K562 (cell line): ENCODE results near the gene KRT5. TPM values are rescaled to one million over a fixed set of nuclear protein-coding genes. Genes with fewer than 3 reads are reported as not detected.

Experiments
- ATAC-seq: fragments of 200-7000 bp; cut with Tn5 transposase; 3 replicates; pipeline ENCODE4 v1.9.1; 2020; ENCODE audit warnings: moderate library complexity
- BruUV-seq: library from RNA; stranded (reverse); fragments of 400-500 nt; replicated peaks from 2 replicates; lab custom pipeline; 2021; lab: Mats Ljungman, UMichigan
- CTCF ChIA-PET: fragments of 300-600 bp; formaldehyde crosslinking; extraction: SDS; loops from one replicate; lab custom pipeline; 2021; ENCODE audit warnings: low intra/inter-chr PET ratio; lab: Yijun Ruan, JAX
- POLR2A ChIA-PET: fragments of 300-600, 350-650 bp; sonication (Branson Sonifier 250); formaldehyde crosslinking; extraction: SDS; loops from one replicate; lab custom pipeline; 2021; ENCODE audit warnings: antibody characterized with exemption, inconsistent platforms; lab: Yijun Ruan, JAX
- DNase-seq, 4 experiments: peaks; one replicate each; pipeline versions ENCODE4 v3.0.0 to v3.0.0-alpha.2; 2011 to 2018; ENCODE audit warnings: low spot score in 3 of 4, mixed read lengths in 3 of 4; ENCODE audit errors: extremely low read depth in 1 of 4
- FAIRE-seq: peaks from 2 replicates; lab custom pipeline; 2011; peaks lifted over from hg19 to GRCh38; lab: Jason Lieb, UNC
- H2AFZ ChIP-seq: 2 replicates; pipeline ENCODE4 v1.6.0; 2011; ENCODE audit warnings: low read depth, low read length, control low read depth, inconsistent platforms
- H3K27ac ChIP-seq: fragments of 200-600 bp; 3 replicates; pipeline ENCODE4 v1.8.0; 2011; ENCODE audit warnings: low read depth, mild to moderate bottlenecking, control low read depth, inconsistent platforms, low read length, moderate library complexity, mixed read lengths; ENCODE audit errors: extremely low read depth
- H3K27me3 ChIP-seq, 2 experiments: fragments of 300-600 bp in 1 of 2; 2 replicates in 1 of 2; 3 replicates in 1 of 2; pipeline versions ENCODE4 v1.6.0 to v1.8.0; 2011; ENCODE audit warnings: inconsistent platforms in 2 of 2, low read length in 2 of 2, mild to moderate bottlenecking in 1 of 2, mixed read lengths in 1 of 2, moderate library complexity in 1 of 2; ENCODE audit not compliant: control insufficient read depth in 2 of 2, insufficient read depth in 2 of 2
- H3K36me3 ChIP-seq: fragments of 300-600 bp; 3 replicates; pipeline ENCODE4 v1.8.0; 2011; ENCODE audit warnings: mild to moderate bottlenecking, low read length, inconsistent platforms; ENCODE audit not compliant: control insufficient read depth, insufficient read depth
- H3K4me1 ChIP-seq, 2 experiments: fragments of 200-600 bp in 1 of 2; replicated peaks in 1 of 2; 2 replicates in 1 of 2; 3 replicates in 1 of 2; pipeline versions ENCODE4 v1.5.1 to v1.8.0; 2011; ENCODE audit warnings: inconsistent platforms in 2 of 2, low read length in 2 of 2, mild to moderate bottlenecking in 1 of 2, mixed read lengths in 1 of 2, moderate library complexity in 1 of 2; ENCODE audit not compliant: control insufficient read depth in 2 of 2, insufficient read depth in 2 of 2
- H3K4me2 ChIP-seq: 2 replicates; pipeline ENCODE4 v1.6.1; 2011; ENCODE audit warnings: low read length, control low read depth, inconsistent platforms, mixed read lengths; ENCODE audit not compliant: insufficient read depth
- H3K4me3 ChIP-seq: fragments of 200-600 bp; sonication (generic), shearing (Covaris generic); 2 replicates; pipeline ENCODE4 v1.5.1; 2016; ENCODE audit warnings: control low read depth, inconsistent platforms
- H3K79me2 ChIP-seq: fragments of 200-600 bp; 3 replicates; pipeline ENCODE4 v1.8.0; 2011; ENCODE audit warnings: low read length, inconsistent platforms; ENCODE audit not compliant: control insufficient read depth, insufficient read depth
- H3K9ac ChIP-seq, 2 experiments: 2 replicates each; pipeline versions ENCODE4 v1.6.0 to v1.6.1; 2011; ENCODE audit warnings: low read depth in 2 of 2, low read length in 2 of 2, control low read depth in 1 of 2, inconsistent platforms in 1 of 2, mild to moderate bottlenecking in 1 of 2, mixed read lengths in 1 of 2; ENCODE audit not compliant: insufficient read depth in 1 of 2
- H3K9me1 ChIP-seq: one replicate; pipeline ENCODE4 v1.6.0; 2011; ENCODE audit warnings: inconsistent platforms, mild to moderate bottlenecking, low read length, moderate library complexity; ENCODE audit not compliant: control insufficient read depth, insufficient read depth
- H3K9me3 ChIP-seq: replicated peaks from 2 replicates; pipeline ENCODE4 v1.5.1; 2011; ENCODE audit warnings: low read depth, low read length, inconsistent platforms; ENCODE audit not compliant: control insufficient read depth, insufficient read depth
- H4K20me1 ChIP-seq: replicated peaks from 2 replicates; pipeline ENCODE4 v1.6.1; 2011; ENCODE audit warnings: low read length, inconsistent platforms, mixed read lengths; ENCODE audit not compliant: control insufficient read depth, insufficient read depth
- BRCA1 ChIP-seq, 2 experiments: fragments of 450-650 bp in 1 of 2; sonication (generic) in 1 of 2; formaldehyde crosslinking in 1 of 2; IDR thresholded peaks; 2 replicates each; pipeline versions ENCODE4 v1.5.0 to v1.6.1; 2017 to 2020; ENCODE audit warnings: mild to moderate bottlenecking in 1 of 2, missing genetic modification reagents in 1 of 2
- CBFA2T3 ChIP-seq: fragments of 450-650 bp; IDR thresholded peaks from 2 replicates; pipeline ENCODE4 v1.6.1; 2017
- CBX3 ChIP-seq, 2 experiments: IDR thresholded peaks; 1 replicate in 1 of 2; 2 replicates in 1 of 2; pipeline ENCODE4 v1.6.1; 2012; ENCODE audit warnings: inconsistent platforms in 2 of 2, low read length in 2 of 2, borderline replicate concordance in 1 of 2, control low read depth in 1 of 2
- CSDE1 ChIP-seq, 2 experiments: fragments of 450-650 bp; IDR thresholded peaks; 2 replicates each; pipeline ENCODE4 v1.6.1; 2016; ENCODE audit warnings: mild to moderate bottlenecking in 1 of 2
- DNMT1 ChIP-seq: fragments of 450-650 bp; IDR thresholded peaks from 2 replicates; pipeline ENCODE4 v1.6.1; 2016; ENCODE audit warnings: antibody characterized with exemption, mild to moderate bottlenecking
- ELF4 ChIP-seq: fragments of 450-650 bp; formaldehyde crosslinking; IDR thresholded peaks from 2 replicates; pipeline ENCODE4 v1.4.0; 2022; ENCODE audit warnings: missing genetic modification characterization
- NCOA4 ChIP-seq: fragments of 450-650 bp; IDR thresholded peaks from 2 replicates; pipeline ENCODE4 v1.6.1; 2018; ENCODE audit warnings: mild to moderate bottlenecking; ENCODE audit not compliant: partially characterized antibody
- NELFE ChIP-seq: IDR thresholded peaks from 2 replicates; pipeline ENCODE4 v1.6.1; 2011; ENCODE audit warnings: mild to moderate bottlenecking; ENCODE audit not compliant: insufficient read depth, insufficient read length
- POLR2AphosphoS5 ChIP-seq: IDR thresholded peaks from 2 replicates; pipeline ENCODE4 v1.6.1; 2011; ENCODE audit warnings: mild to moderate bottlenecking, low read depth, low read length, moderate library complexity; ENCODE audit not compliant: control insufficient read depth, insufficient read depth
- RFX1 ChIP-seq: fragments of 450-650 bp; IDR thresholded peaks from 2 replicates; pipeline ENCODE4 v1.6.1; 2016; ENCODE audit warnings: mild to moderate bottlenecking, moderate library complexity
- SAFB ChIP-seq: fragments of 200-400 bp; formaldehyde crosslinking; IDR thresholded peaks from 2 replicates; pipeline ENCODE4 v1.6.1; 2017; ENCODE audit warnings: low read depth, low read length, borderline replicate concordance
- ZNF143 ChIP-seq: sonication (generic); formaldehyde crosslinking; IDR thresholded peaks from 2 replicates; pipeline ENCODE4 v1.9.0; 2022; ENCODE audit warnings: mild to moderate bottlenecking, missing genetic modification reagents
- ZNF79 ChIP-seq: fragments of 250-450 bp; sonication (Bioruptor Pico); IDR thresholded peaks from 2 replicates; pipeline ENCODE4 v1.4.0; 2020; ENCODE audit warnings: low read depth, mild to moderate bottlenecking, moderate library complexity
- WGBS: fragments of 100-300 bp; shearing (Covaris generic); methylation state at CpG from one replicate; pipeline ENCODE4 v1.1.6; 2016; ENCODE audit warnings: low coverage, mixed read lengths; ENCODE audit not compliant: insufficient coverage; ENCODE audit errors: missing lambda C conversion rate; 5-methylcytosine and 5-hydroxymethylcytosine counted together
- in situ Hi-C: fragments of 300-500 bp; cut with MboI; formaldehyde crosslinking; loops from 4 replicates; pipeline ENCODE4 v1.15.0; 2018; ENCODE audit warnings: inconsistent platforms, mixed read lengths
- intact Hi-C: fragments of 100-400 bp; cut with micrococcal nuclease; formaldehyde crosslinking; loops from 2 replicates; pipeline ENCODE4 v1.14.2; 2022
- polyA plus RNA-seq, 8 experiments: library from polyadenylated mRNA; depleted of rRNA in 4 of 8; stranded (reverse) in 5 of 8; unstranded in 3 of 8; fragments of >200 nt; fragmentation: Nextera tagmentation in 2 of 8; fragmentation: Illumina TruSeq in 1 of 8; extraction: Ambion mirVana in 2 of 8; extraction: Trizol in 1 of 8; gene quantifications; 2 replicates each; pipeline versions ENCODE4 v1.2.1 to v1.2.3, GENCODE V29; 2011 to 2014; ENCODE audit warnings: inconsistent platforms in 1 of 8, missing spikeins in 1 of 8
- total RNA-seq, 7 experiments: library from RNA; depleted of rRNA in 6 of 7; stranded (reverse); fragments of >200 nt in 6 of 7; fragmentation: Illumina TruSeq in 2 of 7; extraction: Trizol in 2 of 7; gene quantifications; 2 replicates each; pipeline versions ENCODE4 v1.2.1 to v1.2.3, GENCODE V29; 2011 to 2021; ENCODE audit warnings: low replicate concordance in 1 of 7
- TF ChIP-seq, protein P1 (sequence below): fragments of 250-450 bp; sonication (Bioruptor Pico); IDR thresholded peaks from 2 replicates; pipeline ENCODE4 v1.4.0; 2020

Gene KRT5
- total and polyA plus RNA-seq, 9 of the 15 experiments (the other 6 are each of a cell fraction or from before 2014, with no cell fraction given) = 0.32 TPM; not detected in 8

DNA sequence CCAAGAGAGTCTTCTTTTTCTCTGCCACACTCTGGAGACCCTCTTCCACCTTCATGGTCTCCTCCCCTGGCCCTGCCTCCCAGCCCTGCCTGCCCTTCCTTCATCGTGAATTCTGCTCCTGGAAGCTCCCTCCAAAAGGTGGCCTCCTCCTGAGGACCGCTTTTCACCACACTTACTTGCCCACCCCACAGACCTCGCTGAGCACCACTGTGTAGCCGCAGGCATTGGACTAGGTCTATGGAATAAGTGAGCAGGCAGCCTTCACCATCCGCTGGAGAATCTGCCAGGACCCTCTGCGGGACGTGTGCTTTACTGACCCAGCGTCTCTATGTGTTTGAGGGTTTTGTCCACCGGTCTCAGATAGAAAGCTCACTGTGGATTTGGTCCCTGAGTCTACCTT is 9.7 kb upstream of the KRT5 start (continued):
- TF ChIP-seq BRCA1 (IDR thresholded peaks at IDR 0.05) (no peak), BRCA1 (CRISPR knock-in tag; IDR thresholded peaks at IDR 0.05) (no peak), SAFB (no peak)

DNA sequence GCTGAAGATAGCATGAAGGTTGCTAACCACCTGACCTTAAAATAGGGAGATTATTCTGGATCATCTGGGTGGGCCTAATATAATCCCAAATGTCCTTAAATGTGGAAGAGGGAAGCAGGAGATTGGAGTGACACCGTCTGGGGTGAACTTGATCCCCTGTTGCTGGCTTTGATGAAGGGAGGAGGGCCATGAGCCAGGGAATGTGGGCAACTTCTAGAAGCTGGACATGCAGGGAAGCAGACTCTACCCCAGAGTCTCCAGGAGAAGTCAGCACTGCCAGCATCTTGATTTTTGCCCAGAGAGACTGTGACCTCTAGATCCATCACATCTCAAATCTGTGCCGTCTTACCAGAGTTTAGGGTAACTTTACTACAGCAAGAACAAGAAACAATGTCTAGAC is 9.2 kb upstream of the KRT5 start:
- FAIRE-seq (no peak), ATAC-seq (no peak), DNase-seq (no peak)
- WGBS = 0% methylated on average over 2 of the region's 2 CpGs
- intact Hi-C loops = no loop called here
- Histone ChIP-seq H3K9me3 (no peaks in the 10 kb centered on the region), H3K27me3 (peaks cover 5 to 46% of the 10 kb centered on the region in 2 experiments; a peak in 4 of 5 replicates), H3K4me2 (no peak overlapping the region), H3K9ac (no peak overlapping the region), H3K4me1 (no peaks in the 10 kb centered on the region), H3K27ac (no peak overlapping the region), H3K36me3 (no peaks in the 10 kb centered on the region), H2AFZ (no peak overlapping the region), H4K20me1 (peaks cover 5% of the 10 kb centered on the region; the same call in 1 of the 2 replicates), H3K79me2 (no peaks in the 10 kb centered on the region), H3K9me1 (no peaks in the 10 kb centered on the region), H3K4me3 (no peak overlapping the region)
- in situ Hi-C loops = no loop called here
- ChIA-PET POLR2A (no interaction called here), CTCF (no interaction called here)
- BruUV-seq = no TSS peak
- no peak for TF ChIP-seq NELFE
- TF ChIP-seq NCOA4 = no peak
- TF ChIP-seq CBX3 (IDR thresholded peaks at IDR 0.05; ENCODE audit: borderline replicate concordance in 1 of 2, low read length in 2 of 2) = no peak
- TF ChIP-seq, protein P1, sequence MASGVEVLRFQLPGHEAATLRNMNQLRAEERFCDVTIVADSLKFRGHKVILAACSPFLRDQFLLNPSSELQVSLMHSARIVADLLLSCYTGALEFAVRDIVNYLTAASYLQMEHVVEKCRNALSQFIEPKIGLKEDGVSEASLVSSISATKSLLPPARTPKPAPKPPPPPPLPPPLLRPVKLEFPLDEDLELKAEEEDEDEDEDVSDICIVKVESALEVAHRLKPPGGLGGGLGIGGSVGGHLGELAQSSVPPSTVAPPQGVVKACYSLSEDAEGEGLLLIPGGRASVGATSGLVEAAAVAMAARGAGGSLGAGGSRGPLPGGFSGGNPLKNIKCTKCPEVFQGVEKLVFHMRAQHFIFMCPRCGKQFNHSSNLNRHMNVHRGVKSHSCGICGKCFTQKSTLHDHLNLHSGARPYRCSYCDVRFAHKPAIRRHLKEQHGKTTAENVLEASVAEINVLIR (CRISPR knock-in tag) = no peak
- TF ChIP-seq RFX1 = no peak
- TF ChIP-seq POLR2AphosphoS5 = no peak
- TF ChIP-seq ZNF143 (CRISPR knock-in tag) = no peak
- no peak for TF ChIP-seq CSDE1 (IDR thresholded peaks at IDR 0.05)
- no peak for TF ChIP-seq ZNF79 (CRISPR knock-in tag)
- TF ChIP-seq ELF4 (CRISPR knock-in tag) = no peak
- no peak for TF ChIP-seq DNMT1
- no peak for TF ChIP-seq CBFA2T3
